Stimulated activated naive B cell treated with anti-CD40 and anti-IgM and Interleukin-4, amounts not matched to agents 10 μg/mL and 1 μg/mL and 100 μg/mL, for 72 hours (primary cell): ENCODE measurements around the gene RNF157.

Source experiments
- ATAC-seq, 2 donors: fragments of 150-1000 bp; cut with Tn5 transposase; replicated peaks; 2 replicates each; pipeline ENCODE4 v1.10.0; 2021; ENCODE audit warnings: moderate library complexity in 1 of 2
- DNase-seq: peaks from one replicate; pipeline ENCODE4 v3.0.0; 2021
- H3K27ac Mint-ChIP-seq: one replicate; pipeline ENCODE4 v1.8.0; 2022; ENCODE audit warnings: mild to moderate bottlenecking, mixed read lengths
- H3K27me3 Mint-ChIP-seq, 2 donors: one replicate each; pipeline ENCODE4 v1.8.0; 2022; ENCODE audit warnings: mixed read lengths in 2 of 2
- H3K36me3 Mint-ChIP-seq, 2 donors: one replicate each; pipeline ENCODE4 v1.8.0; 2022; ENCODE audit warnings: mixed read lengths in 2 of 2, mild to moderate bottlenecking in 1 of 2
- H3K4me1 Mint-ChIP-seq, 2 donors: one replicate each; pipeline ENCODE4 v1.8.0; 2022; ENCODE audit warnings: mixed read lengths in 2 of 2, mild to moderate bottlenecking in 1 of 2
- H3K4me3 Mint-ChIP-seq, 2 donors: one replicate each; pipeline ENCODE4 v1.8.0; 2022; ENCODE audit warnings: mild to moderate bottlenecking in 2 of 2, mixed read lengths in 2 of 2, moderate library complexity in 1 of 2
- H3K9me3 Mint-ChIP-seq, 2 donors: one replicate each; pipeline ENCODE4 v1.8.0; 2022; ENCODE audit warnings: mixed read lengths in 2 of 2, mild to moderate bottlenecking in 1 of 2

Gene RNF157

GRCh38 chr17:76166168-76166567 lies 74.1 kb downstream of the RNF157 start:
- Mint-ChIP-seq H3K4me3 (no peak overlapping the region), H3K4me1 (no peaks in the 10 kb centered on the region), H3K9me3 (no peaks in the 10 kb centered on the region), H3K27ac (no peak overlapping the region), H3K36me3 (no peaks in the 10 kb centered on the region), H3K27me3 (no peaks in the 10 kb centered on the region)
- DNase-seq (no peak), ATAC-seq (no peak)

- no peaks in the 10 kb centered on the region for H3K27me3 Mint-ChIP-seq
- no peaks in the 10 kb centered on the region for H3K36me3 Mint-ChIP-seq
- no peak overlapping the region for H3K4me3 Mint-ChIP-seq
- ATAC-seq, result no peak
- H3K9me3 Mint-ChIP-seq, result no peaks in the 10 kb centered on the region
- H3K27ac Mint-ChIP-seq, result no peak overlapping the region
- no peak for DNase-seq
- H3K4me1 Mint-ChIP-seq, result no peaks in the 10 kb centered on the region
Measured at GRCh38 chr17:76164331-76164730, 76.0 kb downstream of the RNF157 start.

GRCh38 chr17:76163919-76164318 lies 76.4 kb downstream of the RNF157 start:
- H3K27ac Mint-ChIP-seq, result no peak overlapping the region
- H3K27me3 Mint-ChIP-seq, result no peaks in the 10 kb centered on the region
- ATAC-seq (no peak), DNase-seq (no peak)
- no peak overlapping the region for H3K4me3 Mint-ChIP-seq
- no peaks in the 10 kb centered on the region for H3K36me3 Mint-ChIP-seq
- no peaks in the 10 kb centered on the region for H3K4me1 Mint-ChIP-seq
- no peaks in the 10 kb centered on the region for H3K9me3 Mint-ChIP-seq

- Mint-ChIP-seq H3K4me3 (no peak overlapping the region), H3K4me1 (no peaks in the 10 kb centered on the region), H3K27ac (no peak overlapping the region), H3K27me3 (peaks cover 12 to 17% of the 10 kb centered on the region in 2 donors), H3K9me3 (no peaks in the 10 kb centered on the region), H3K36me3 (peaks cover 3% of the 10 kb centered on the region in 2 donors)
- ATAC-seq (no peak), DNase-seq (no peak)
Measured at GRCh38 chr17:76161619-76162266, 78.5 kb downstream of the RNF157 start.

- DNase-seq, result no peak
- Mint-ChIP-seq H3K4me3 (no peak overlapping the region), H3K27me3 (peaks cover 12 to 21% of the 10 kb centered on the region in 2 donors), H3K27ac (no peak overlapping the region), H3K4me1 (no peaks in the 10 kb centered on the region), H3K9me3 (no peaks in the 10 kb centered on the region), H3K36me3 (peaks cover 3 to 6% of the 10 kb centered on the region in 2 donors)
- ATAC-seq, result no peak
Measured at GRCh38 chr17:76160896-76161528, 79.3 kb downstream of the RNF157 start.

- H3K27ac Mint-ChIP-seq, result no peak overlapping the region
- no peak for ATAC-seq
- H3K36me3 Mint-ChIP-seq, result peaks cover 3 to 6% of the 10 kb centered on the region in 2 donors
- peaks cover 12 to 21% of the 10 kb centered on the region in 2 donors for H3K27me3 Mint-ChIP-seq
- H3K9me3 Mint-ChIP-seq, result no peaks in the 10 kb centered on the region
- DNase-seq, result no peak
- H3K4me1 Mint-ChIP-seq, result no peaks in the 10 kb centered on the region
- no peak overlapping the region for H3K4me3 Mint-ChIP-seq
Measured at GRCh38 chr17:76159157-76159556, 81.1 kb downstream of the RNF157 start.

- H3K4me1 Mint-ChIP-seq, result no peaks in the 10 kb centered on the region
- no peaks in the 10 kb centered on the region for H3K9me3 Mint-ChIP-seq
- peaks cover 3 to 6% of the 10 kb centered on the region in 2 donors for H3K36me3 Mint-ChIP-seq
- H3K27ac Mint-ChIP-seq, result no peak overlapping the region
- DNase-seq (no peak), ATAC-seq (no peak)
- H3K27me3 Mint-ChIP-seq, result peaks cover 12 to 21% of the 10 kb centered on the region in 2 donors
- H3K4me3 Mint-ChIP-seq, result no peak overlapping the region
Measured at GRCh38 chr17:76157759-76158158, 82.5 kb downstream of the RNF157 start.

GRCh38 chr17:76156662-76156991 lies 83.7 kb downstream of the RNF157 start:
- no peak overlapping the region for H3K4me3 Mint-ChIP-seq
- peaks cover 12 to 21% of the 10 kb centered on the region in 2 donors for H3K27me3 Mint-ChIP-seq
- H3K9me3 Mint-ChIP-seq, result no peaks in the 10 kb centered on the region
- peaks cover 3 to 6% of the 10 kb centered on the region in 2 donors for H3K36me3 Mint-ChIP-seq
- ATAC-seq, result no peak
- H3K27ac Mint-ChIP-seq, result no peak overlapping the region
- H3K4me1 Mint-ChIP-seq, result no peaks in the 10 kb centered on the region
- no peak for DNase-seq

- no peaks in the 10 kb centered on the region for H3K4me1 Mint-ChIP-seq
Measured at GRCh38 chr17:76155988-76156661, 84.2 kb downstream of the RNF157 start.

GRCh38 chr17:76154936-76155845 lies 85.1 kb downstream of the RNF157 start:
- Mint-ChIP-seq H3K9me3 (no peaks in the 10 kb centered on the region), H3K27ac (no peak overlapping the region), H3K36me3 (peaks cover 3 to 6% of the 10 kb centered on the region in 2 donors), H3K27me3 (peaks cover 12 to 21% of the 10 kb centered on the region in 2 donors), H3K4me3 (no peak overlapping the region), H3K4me1 (no peaks in the 10 kb centered on the region)
- no peak for ATAC-seq
- no peak for DNase-seq

More at GRCh38 chr17:76155988-76156661, 84.2 kb downstream of the RNF157 start:
- DNase-seq (no peak), ATAC-seq (no peak)
- H3K4me3 Mint-ChIP-seq, result no peak overlapping the region
- H3K36me3 Mint-ChIP-seq, result peaks cover 3 to 6% of the 10 kb centered on the region in 2 donors
- H3K9me3 Mint-ChIP-seq, result no peaks in the 10 kb centered on the region
- H3K27me3 Mint-ChIP-seq, result peaks cover 12 to 21% of the 10 kb centered on the region in 2 donors
- no peak overlapping the region for H3K27ac Mint-ChIP-seq

- H3K4me3 Mint-ChIP-seq, result no peak overlapping the region
- DNase-seq (no peak), ATAC-seq (no peak)
- H3K9me3 Mint-ChIP-seq, result no peaks in the 10 kb centered on the region
- no peaks in the 10 kb centered on the region for H3K4me1 Mint-ChIP-seq
- peaks cover 12 to 21% of the 10 kb centered on the region in 2 donors for H3K27me3 Mint-ChIP-seq
- peaks cover 3 to 6% of the 10 kb centered on the region in 2 donors for H3K36me3 Mint-ChIP-seq
- no peak overlapping the region for H3K27ac Mint-ChIP-seq
Measured at GRCh38 chr17:76154292-76154691, 86.0 kb downstream of the RNF157 start.

GRCh38 chr17:76153640-76154039 lies 86.7 kb downstream of the RNF157 start:
- Mint-ChIP-seq H3K4me1 (no peaks in the 10 kb centered on the region), H3K36me3 (peaks cover 3 to 6% of the 10 kb centered on the region in 2 donors), H3K27ac (no peak overlapping the region), H3K9me3 (no peaks in the 10 kb centered on the region), H3K4me3 (no peak overlapping the region), H3K27me3 (peaks cover 12 to 21% of the 10 kb centered on the region in 2 donors)
- no peak for ATAC-seq
- DNase-seq, result no peak

- Mint-ChIP-seq H3K4me1 (no peaks in the 10 kb centered on the region), H3K27me3 (peaks cover 10 to 19% of the 10 kb centered on the region in 2 donors), H3K36me3 (peaks cover 3 to 6% of the 10 kb centered on the region in 2 donors), H3K9me3 (no peaks in the 10 kb centered on the region), H3K27ac (no peak overlapping the region), H3K4me3 (no peak overlapping the region)
- DNase-seq, result no peak
- ATAC-seq, result no peak
Measured at GRCh38 chr17:76153202-76153601, 87.1 kb downstream of the RNF157 start.

GRCh38 chr17:76152591-76152990 lies 87.7 kb downstream of the RNF157 start:
- Mint-ChIP-seq H3K9me3 (no peaks in the 10 kb centered on the region), H3K36me3 (peaks cover 3 to 6% of the 10 kb centered on the region in 2 donors)

More at GRCh38 chr17:76152591-76152990, 87.7 kb downstream of the RNF157 start:
- H3K27me3 Mint-ChIP-seq, result peaks cover 4 to 12% of the 10 kb centered on the region in 2 donors
- no peak for ATAC-seq
- H3K27ac Mint-ChIP-seq, result no peak overlapping the region
- H3K4me1 Mint-ChIP-seq, result no peaks in the 10 kb centered on the region
- no peak for DNase-seq
- no peak overlapping the region for H3K4me3 Mint-ChIP-seq
